Measurements from ENCODE around the gene ABCD1.

The ABCD1 gene

GRCh38 chrX:153773741-153774575 lies 49.3 kb downstream of the ABCD1 start:
- no peak for DNase-seq (ENCODE audit: low spot score)

GRCh38 chrX:153774576-153775292 lies 50.1 kb downstream of the ABCD1 start:
- DNase-seq (ENCODE audit: low spot score): no peak

GRCh38 chrX:153775293-153776119 lies 50.9 kb downstream of the ABCD1 start:
- no peak for DNase-seq (ENCODE audit: low spot score)

DNA sequence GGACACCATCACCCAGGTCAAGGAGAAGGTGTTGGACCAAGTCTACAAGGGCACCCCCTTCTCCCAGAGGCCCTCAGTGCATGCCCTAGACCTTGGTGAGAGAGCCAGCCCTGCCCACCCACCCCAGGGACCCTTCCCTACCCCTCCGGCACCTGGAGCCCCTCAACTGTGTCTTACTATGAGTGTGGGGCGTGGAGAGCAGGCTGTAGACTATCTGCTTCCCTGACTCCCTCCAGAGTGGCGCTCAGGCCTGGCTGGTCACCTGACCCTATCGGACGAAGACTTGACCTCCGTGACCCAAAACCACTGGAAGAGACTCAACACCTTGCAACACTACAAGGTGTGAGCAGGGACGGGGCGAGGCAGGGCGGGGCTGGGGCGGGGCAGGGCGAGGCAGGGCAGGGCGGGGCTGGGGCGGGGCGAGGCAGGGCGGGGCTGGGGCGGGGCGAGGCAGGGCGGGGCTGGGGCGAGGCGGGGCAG lies 51.5 kb downstream of the ABCD1 start:
- no peak for DNase-seq (ENCODE audit: low spot score)

DNA sequence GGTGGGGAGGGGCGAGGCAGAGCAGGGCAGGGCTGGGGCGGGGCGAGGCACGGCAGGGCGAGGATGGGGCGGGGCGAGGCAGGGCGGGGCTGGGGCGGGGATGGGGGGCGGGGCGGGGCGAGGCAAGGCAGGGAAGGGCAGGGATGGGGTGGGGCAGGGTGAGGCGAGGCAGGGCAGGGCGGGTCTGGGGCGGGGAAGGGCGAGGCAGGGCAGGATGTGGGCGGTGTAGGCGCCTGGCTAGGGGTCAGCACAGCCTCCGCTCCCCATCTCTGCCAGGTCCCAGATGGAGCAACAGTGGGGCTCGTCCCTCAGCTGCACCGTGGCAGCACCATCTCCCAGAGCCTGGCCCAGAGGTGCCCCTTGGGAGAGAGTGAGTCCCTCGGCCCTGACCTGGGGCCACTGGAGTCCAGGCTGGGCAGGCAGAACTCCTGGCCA lies 52.0 kb downstream of the ABCD1 start:
- DNase-seq (ENCODE audit: low spot score): no peak

GRCh38 chrX:153777261-153778090 lies 52.8 kb downstream of the ABCD1 start:
- no peak for DNase-seq (ENCODE audit: low spot score)

- no peak for DNase-seq (ENCODE audit: low spot score)
Observed at GRCh38 chrX:153778181-153778580, 53.5 kb downstream of the ABCD1 start.

GRCh38 chrX:153778684-153779101 lies 54.0 kb downstream of the ABCD1 start:
- DNase-seq (ENCODE audit: low spot score): no peak

DNA sequence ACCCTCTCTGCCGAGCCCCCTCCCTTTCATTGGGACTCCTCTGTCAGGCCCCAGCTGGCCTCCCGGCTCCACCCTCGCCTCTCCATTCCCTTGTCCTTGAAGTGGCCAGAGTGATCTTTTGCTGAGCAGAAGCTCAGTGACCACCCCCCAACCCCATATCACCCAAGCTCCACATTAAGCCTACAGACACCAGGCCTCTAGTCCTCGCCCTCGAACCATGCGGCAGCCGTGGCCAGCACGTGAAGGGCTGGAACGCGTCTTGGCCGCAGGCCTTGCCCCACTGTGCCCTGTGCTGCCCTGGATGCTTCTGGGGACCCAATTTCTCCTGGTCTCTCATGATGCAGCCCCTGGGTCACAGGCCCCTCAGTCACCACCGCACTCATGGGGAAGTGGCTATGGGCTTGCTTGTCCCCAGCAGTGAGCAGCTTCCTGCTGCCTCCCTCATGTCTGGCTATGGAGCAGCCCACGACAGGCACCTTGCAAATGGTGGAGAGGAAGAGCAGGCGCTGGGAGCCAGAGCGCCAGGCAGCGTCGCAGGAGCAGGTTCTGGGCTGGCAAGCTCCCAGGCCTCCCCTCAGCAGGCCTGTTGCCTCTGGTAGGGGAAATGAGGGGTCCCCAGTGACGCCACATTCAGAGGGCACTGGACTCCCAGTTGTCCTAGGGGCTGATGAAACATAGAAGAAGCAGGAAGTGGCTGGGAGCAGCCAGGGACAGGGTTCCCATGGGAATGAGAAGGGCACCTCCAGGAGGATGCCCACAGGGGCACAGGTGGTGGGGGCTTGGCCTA lies 55.4 kb downstream of the ABCD1 start:
- no peak for DNase-seq (ENCODE audit: low spot score)

DNA sequence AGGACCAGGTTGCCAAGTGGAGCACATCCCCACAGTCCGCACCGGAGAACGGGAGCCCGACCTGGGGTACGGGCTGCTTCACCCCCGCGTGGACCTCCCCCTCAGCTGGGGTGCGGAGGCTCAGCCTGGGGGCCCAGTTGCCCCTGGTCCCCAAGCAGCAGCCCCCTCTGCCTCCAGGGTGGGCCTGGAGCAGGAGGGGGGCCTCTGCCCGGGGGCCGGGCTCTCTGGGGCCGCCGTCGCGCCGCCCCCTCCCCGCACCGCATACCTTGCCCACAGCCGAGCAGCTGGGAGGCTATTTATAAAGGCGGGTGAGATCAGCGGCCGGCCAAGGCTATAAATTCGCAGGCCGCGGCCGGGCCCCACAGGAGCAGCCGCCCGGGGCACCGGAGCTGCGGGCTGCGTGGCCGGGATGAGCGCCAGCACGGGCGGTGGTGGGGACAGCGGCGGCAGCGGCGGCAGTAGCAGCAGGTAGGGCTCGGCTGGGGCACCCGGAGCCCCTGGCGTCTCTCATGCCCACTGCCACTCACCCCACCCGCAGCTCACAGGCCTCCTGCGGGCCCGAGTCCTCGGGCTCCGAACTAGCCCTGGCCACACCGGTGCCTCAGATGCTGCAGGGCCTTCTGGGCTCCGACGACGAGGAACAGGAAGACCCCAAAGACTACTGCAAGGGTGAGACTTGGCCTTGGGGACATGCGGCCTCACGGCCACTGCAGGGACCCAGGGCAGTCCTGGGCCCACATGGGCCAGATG lies 56.2 kb downstream of the ABCD1 start, which contains the start of gene SRPK3:
Gene SRPK3 (plus strand): TSS at position 364 of the 750 bp plus-strand sequence. CDS start 46 bp downstream, at position 410.
- no peak for DNase-seq (ENCODE audit: low spot score)

- DNase-seq (ENCODE audit: low spot score): no peak
Observed at GRCh38 chrX:153781428-153782047, 56.9 kb downstream of the ABCD1 start.

DNA sequence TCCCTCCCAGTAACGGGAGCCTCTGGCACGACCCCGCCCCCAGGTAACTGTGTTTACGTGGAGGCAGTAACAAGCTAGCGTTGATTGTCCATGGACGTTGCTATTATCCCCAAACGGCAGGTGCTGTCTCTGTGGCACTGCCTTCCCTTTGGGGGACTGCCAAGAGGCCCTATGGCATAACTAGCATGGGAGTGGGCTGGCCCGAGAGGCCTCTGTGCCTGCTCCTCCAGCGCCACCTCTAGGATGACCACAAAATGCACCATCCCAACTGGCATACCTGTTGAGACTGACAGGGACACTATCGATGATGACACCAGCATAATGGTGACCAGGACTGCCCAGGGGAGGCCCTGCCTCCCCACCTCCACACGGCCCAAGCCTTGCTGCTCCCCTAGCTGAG lies 57.7 kb downstream of the ABCD1 start:
- no peak for DNase-seq (ENCODE audit: low spot score)

DNA sequence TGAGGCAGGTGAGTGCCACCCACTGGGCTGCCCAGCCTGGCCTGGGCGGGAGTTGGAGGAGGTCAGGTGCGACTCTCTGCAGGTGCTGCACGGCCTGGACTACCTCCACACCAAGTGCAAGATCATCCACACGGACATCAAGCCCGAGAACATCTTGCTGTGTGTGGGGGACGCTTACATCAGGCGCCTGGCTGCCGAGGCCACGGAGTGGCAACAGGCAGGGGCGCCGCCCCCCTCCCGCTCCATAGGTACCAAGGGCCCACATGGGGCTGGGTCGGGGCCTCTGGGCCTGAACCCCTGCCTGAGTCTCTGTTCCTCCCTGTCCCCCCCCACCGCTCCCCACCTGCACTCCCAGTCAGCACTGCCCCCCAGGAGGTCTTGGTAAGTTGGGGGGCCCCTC lies 58.2 kb downstream of the ABCD1 start:
- no peak for DNase-seq (ENCODE audit: low spot score)

DNA sequence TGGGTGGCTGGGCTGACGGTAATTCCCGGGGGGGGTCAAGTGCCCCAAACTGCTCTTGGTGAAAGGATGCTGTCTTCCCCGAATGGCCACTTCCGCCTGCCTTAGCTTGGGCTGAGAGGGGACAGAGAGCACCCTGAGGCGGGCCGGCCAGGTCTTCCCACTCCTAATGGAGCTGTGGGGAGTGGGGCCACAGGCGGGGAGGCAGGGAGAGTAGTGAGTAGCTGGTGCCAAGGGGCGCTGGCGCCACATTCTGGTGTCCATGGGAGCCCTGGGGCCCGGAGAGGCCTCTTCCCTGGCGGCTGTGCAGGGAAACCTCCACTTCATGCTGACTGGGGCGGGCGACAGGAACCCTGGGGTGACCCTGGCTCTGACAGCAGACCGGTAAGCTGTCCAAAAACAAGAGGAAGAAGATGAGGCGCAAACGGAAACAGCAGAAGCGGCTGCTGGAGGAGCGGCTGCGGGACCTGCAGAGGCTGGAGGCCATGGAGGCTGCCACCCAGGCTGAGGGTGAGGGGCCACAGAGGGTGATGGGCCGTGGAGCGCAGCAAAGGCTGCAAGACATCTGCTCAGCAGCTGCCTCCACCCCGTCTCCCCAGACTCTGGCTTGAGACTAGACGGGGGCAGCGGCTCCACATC lies 58.8 kb downstream of the ABCD1 start:
- DNase-seq (ENCODE audit: low spot score): no peak

- DNase-seq (ENCODE audit: low spot score): no peak
Observed at GRCh38 chrX:153784325-153784967, 59.8 kb downstream of the ABCD1 start.

DNA sequence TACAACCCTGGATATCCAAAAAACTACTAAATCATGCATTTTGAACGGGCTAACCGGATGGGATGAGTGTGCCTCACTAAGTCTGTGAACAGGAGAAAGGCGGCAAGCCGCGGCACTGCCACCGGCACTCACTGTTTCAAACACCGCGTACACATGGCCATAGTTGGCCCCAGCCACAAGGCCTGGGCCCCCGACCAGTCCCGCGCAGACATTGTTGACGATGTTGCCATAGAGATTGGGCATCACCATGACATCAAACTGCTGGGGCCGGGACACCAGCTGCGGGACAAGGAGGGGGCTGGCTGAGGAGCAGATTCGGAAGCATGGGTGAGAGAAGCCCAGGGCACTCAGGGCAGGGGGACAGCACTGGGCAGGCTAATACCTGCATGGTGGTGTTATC lies 62.0 kb downstream of the ABCD1 start:
- no peak for DNase-seq (ENCODE audit: low spot score)

- no peak for DNase-seq (ENCODE audit: low spot score)
Observed at GRCh38 chrX:153789654-153790053, 65.0 kb downstream of the ABCD1 start.

Data from globus pallidus (tissue), 1 donor.